GM19238 (cell line): ENCODE data around the gene SNRPD2.

Source experiments
- DNase-seq: peaks from one replicate; pipeline ENCODE4 v3.0.0; 2011; ENCODE audit warnings: low spot score; ENCODE audit not compliant: insufficient read length

Gene SNRPD2

DNA sequence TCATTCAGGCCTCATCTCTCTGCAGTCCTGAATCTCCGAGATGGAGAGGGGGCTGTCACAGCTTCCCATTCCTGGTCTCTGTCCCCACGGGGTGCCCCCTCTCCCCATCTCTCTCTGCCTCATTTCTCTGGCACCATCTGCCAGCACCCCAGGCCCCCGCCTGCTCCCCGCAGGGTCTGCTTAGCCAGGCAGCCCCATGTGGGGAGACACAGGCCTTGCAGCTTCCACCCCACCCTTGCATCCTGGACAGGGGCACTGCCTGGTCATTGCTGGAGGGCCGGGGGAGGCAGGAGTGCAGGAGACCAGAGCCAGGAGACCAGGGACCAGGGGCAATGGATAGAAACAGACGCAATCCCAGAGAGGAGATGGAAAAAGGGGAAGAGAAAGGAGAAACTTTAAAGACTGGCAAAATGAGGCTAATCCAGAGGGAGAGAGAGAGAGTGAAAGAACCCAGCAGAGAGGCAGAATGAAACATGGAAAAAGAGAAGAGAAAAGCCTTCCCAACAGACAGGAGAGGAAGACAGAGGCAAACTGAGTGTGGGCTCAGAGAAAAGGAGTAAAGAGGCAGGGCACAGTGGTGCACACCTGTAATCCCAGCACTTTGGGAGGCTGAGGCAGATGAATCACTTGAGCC lies 32.5 kb downstream of the SNRPD2 start:
- no peak for DNase-seq

DNA sequence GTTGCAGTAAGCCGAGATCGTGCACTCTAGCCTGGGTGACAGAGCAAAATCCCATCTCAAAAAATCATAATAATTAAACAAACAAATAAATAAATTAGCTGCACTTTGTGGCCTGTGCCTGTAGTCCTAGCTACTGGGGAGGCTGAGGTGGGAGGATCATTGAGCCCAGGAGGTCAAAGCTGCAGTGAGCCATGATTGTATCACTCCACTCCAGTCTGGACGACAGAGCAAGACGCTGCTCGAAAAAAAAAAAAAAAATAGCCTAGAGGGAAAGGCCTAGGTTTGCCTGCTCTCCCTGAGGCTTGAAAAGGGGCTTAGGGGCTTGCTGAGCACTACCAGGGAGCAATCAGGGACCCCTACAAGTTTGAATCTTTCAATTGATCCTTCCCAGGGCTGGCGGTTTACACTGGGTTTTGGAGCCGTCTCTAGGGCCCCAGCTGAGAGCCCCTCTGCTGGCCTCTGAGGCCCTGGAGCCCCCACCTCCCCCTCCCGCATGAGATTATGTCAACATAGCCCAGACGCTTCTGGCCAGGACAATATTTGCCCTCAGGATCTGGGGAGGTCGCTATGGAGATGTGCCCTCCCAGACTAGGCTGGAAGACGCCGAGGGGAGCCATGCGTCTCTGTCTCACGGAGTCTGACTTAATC lies 34.1 kb downstream of the SNRPD2 start:
- DNase-seq = no peak

DNA sequence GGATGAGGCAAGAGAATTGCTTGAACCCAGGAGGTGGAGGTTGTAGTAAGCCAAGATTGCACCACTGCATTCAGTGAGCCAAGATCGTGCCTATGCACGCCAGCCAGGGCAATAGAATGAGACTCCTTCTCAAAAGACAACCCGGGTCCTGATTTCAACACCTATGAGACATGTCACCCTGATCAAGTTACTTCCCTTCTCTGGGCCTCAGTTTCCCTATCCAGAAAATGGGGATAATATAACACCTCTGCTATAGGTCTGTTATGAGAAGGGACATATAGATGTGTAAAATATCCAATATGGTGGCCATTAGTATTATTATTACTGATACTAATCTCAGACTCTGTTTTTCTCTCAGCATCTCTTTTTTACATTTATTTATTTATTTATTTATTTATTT lies 36.7 kb downstream of the SNRPD2 start:
- no peak for DNase-seq

DNA sequence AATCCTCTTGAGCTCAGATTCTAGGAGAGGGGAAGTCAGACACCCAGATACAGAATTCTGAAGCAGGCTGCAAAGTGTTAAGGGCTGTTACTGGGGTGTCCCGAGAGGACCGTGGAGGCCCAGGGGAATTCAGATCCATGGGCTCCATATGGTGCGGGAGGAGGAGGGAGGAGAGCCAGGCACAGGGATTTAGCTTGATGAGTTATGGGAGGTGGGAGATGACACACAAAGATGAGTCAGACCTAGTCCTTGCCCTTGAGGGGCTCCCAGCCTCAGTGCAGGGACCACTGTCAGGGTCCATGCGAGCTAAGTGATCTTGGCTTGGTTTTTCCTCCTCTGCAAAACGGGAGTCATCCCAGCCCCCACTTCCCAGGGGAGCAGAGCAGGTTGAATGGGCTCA lies 38.1 kb downstream of the SNRPD2 start:
- DNase-seq = no peak

DNA sequence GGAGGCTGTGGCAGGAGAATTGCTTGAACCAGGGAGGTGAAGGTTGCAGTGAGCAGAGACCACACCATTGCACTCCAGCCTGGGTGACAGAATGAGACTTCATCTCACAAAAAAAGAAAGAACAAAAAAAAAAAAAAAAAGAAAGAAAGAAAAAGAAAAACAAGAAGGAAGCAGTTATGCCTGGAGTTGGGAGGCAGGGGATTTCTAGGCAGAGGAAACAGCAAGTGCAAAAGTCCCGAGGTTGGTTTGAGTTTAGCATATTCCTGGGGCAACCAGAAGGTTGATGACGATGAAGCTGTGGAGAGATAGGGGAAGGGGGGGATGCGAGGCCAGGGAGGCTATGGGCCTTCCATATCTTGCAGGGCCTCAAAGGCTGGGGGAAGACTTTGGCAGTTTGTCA lies 41.0 kb downstream of the SNRPD2 start:
- DNase-seq = no peak

DNA sequence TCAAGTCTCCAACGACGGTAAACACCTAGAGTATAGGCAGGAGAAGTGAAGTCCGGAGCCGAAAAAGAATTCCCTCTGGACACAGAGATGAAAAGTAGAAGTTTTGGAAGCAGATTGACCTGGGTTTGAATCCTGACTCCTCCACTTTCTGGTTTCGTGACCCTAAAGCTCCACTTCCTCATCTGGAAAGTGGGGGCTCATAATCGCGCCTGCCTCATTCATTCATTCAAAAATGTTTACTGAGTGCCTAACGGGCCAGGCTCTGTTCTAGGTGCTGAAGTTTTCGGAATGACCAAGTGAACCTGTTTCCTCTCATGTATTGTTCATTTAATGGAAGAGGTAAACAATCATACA lies 45.4 kb downstream of the SNRPD2 start:
- no peak for DNase-seq

DNA sequence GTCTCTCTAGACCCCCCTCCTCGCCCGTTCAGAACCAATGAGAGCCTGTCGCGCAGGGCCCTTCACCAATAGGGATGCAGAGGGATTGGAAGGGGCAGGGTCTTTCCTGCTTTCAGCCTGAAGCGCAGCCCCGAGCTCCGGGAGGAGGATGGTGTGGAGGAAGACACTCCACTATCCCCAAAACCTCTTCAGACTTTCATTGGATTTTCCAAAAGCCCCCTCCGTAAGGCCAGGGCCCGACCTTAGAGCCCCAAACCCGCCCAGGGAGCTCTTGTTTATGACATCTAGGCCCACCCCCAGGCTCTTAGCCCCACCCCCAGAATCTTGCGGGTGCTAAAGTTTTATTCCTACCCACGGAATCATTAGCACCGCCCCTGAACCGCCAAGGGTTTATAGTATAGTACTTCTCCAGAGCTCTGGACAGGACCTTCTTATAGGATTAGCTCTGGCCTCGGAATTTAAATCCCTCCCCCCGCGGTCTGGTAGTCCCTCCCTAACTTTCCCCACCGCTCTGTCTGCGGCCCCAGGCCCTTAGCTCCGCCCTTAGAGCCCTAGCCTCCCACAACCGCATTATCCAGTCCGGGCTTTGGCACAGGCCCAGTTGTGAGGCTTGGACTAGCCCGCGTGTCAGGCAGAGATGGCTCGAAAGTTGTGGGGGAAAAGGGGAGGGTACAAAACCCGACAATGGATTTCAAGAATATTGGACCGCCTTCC lies 46.0 kb downstream of the SNRPD2 start:
- DNase-seq = peak; percentile 89

DNA sequence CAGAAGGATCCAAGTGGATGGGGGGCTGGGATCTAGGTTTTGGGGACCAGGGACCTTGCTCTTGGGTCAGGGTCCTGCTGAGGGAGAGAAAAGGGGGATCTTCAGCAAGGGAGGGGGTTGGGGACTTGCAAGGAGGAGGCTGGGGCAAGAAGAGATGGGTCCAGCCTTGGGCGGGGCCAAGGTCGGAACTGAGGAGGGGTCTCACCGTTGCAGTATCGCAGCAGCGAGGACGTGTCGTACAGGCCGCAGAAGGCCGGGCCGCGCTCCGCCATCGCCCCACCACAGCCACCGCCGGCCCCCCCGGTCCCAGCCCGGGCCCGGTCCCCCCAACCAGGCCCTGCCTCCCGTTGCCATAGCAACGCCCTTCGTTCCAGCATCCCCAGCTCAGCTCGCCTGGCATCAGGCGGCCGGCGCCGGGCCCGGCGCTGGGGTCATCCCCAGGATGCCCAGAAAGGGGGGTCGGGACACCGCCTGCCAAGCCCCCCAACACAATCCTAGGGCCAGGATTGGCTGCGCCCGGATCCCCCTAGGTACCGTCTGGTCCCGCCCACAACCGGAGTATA lies 46.6 kb downstream of the SNRPD2 start:
- DNase-seq = no peak

DNA sequence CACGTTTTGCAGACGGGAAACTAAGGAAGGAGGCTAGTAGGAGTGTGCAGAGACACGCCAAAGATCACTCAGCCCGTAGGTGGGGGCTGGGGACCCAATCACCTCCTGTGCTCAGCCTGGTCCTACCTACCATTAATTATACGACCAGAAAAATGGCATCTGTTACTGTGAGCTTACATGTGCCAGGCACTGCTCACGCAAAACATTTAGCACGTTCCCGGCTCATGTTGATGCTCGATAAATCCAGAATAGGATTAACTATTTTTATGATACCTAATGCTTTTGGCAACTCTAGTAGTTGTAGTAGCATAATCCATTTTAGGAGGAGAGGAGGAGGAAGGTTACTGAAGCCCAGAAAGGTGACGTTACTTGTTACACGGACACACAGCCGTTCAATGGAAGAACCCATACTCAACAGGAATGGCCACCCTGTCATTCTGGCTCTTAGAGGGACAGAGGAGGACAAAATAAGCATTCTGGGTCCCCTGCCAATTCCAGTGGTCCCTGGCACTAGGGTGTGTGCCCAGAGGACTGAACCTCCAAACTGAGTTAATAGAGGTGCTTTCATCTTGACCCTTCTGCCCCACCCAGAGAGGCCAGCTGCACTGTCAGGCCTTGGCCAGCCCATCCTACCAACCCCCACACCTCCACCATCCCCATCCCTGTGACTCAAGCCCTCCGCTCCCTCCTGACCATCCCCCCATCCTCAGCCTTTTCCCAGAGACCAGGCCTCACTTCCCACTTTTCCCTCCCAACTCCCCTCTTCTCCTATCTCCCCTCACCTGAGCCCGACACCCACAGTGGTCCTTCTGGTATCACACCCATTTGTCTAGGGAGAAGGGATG lies 47.6 kb downstream of the SNRPD2 start:
- DNase-seq = no peak

DNA sequence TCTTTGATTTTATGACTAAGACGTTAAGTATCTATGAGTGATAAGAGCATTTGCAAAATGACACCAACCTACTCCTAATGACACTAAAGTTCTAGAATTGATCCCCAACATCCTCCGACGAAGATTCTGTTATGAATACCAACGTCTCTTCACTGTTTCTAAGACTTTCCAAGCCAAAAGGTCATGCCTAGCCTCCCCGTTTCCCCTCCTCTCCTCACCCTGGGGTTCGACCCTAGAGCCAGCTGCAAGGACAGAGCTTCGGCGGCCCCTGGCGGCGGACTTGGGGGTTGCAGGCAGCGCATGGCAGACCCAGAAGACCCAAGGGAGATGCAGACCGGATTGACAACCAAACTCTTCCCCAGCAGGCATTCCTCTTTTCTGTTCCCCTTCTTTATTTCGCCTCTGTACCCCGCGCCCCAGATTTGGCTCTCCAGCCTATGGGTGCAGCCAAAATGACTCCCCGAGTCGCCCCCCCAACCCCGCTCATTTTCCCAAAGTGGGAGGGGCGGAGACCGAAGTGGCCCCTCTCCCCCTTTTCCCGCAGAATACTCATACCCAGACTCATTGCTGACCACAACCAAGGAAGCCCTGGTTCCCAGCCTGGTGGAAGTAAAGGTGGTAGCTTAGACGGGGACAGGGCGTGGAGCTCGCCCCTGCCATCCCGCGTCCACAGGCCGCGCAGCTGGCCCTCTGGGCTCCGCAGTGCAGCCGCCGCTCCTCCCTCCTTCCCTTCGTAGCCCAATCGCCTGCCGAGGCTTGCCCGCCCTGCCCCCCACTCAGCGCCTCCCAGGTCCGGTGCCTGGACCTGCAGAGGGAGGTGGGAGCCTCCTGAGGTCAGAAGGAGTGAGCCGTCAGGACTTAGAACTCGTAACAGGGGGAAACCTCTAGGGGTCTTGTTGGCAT lies 48.5 kb downstream of the SNRPD2 start:
- DNase-seq = peak; percentile 86

DNA sequence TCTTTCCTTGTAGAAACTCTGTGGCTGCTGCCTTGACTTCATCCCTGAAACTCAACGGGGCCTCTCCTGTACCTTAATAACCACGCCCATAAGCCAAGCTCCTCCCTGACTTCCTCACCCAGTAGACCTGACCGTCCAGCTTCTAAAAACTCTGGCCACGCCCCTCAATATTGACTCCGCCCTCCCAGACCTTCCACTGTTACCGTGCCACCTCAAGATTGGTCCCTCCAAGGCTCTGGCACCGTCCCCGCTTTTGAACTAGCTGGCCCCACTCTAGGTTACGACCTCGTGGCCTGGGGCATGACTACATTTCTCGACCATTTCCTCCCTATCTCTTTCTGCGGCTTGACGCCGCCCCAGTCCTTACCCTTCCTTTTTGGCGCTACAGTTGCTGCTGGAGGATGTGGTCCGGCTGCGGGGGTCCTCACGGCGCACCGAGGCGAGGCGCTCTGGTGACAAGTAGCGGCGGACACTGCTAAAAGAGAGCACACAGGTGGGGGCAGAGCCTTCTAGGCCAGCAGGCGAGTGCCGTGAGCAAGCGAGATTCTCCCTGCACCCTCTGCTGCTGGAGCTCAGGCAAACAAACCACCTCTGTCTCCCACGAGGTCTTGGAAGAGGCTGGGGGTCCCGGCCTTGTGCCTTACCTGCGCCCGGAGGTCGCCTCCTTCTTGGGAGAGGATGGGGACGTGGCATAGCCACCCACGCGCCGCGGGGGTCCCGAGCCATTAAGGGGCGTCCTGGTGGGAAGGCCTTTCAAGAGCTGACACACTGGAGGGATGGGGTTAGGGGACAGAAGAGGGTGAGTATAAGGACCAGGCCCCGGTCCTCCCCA lies 50.3 kb downstream of the SNRPD2 start:
- peak; percentile 88 for DNase-seq

DNA sequence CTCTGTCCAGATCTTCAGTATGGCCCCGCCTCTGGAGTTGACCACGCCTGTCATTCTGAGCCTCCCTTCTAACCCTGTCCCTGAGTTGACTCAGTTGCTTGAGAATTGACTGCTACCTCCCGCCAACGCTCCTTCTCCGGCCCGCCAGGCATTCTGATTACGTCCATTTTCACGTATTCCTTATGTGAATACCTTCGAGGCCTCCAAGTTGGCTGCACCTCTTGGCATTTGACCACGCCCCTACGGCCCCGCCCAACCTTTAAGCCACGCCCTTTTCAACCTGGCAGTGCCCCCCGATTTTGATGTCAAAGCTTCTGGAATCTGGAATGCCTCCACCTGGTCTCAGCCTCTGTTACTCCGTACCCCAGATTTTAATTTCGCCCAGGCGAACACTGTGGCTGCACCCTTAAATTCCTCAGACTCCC lies 50.9 kb downstream of the SNRPD2 start:
- no peak for DNase-seq

DNA sequence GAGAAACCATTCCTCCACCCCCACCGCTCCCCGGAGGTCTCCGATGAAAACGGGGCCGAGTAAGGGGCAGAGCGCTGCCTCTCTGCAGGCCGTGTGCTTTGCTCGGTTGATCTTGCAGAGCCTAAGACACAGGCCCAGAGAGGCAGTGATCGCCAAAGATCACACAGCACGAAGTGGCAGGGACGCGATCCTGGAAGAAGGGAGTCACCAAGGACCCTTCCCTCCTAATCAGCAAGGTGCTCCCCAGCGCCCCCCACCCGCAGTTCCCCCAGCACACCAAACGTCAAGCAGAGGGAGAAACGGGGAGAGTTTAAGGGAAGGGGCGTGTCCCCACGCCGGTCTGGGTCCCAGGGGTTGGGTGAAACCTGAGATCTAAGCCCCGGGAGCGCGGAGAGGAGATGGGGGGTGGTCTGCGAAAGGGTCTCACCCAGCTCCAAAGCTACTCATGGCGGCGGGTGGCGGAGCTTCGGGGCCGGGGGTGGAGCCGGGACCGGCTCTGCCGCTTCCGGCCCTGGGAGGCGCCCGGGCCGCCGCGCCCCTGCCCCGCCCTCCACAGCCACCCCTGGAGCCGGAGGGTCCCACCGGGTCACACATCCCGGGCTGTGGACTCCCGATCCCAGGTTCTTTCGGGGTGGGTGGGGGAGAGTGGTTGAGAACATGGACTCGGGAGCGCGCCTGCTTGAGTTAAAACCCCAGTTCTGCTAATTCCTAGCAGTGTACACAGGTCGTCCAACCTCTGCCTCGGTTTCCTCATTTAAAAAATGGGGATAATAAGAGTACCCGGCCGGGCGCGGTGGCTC lies 52.6 kb downstream of the SNRPD2 start, which contains the start of gene EML2:
Gene EML2, minus strand, starts transcription at position 468 of the 800 bp plus-strand sequence. Its CDS starts 21 bp downstream, at position 447.
- DNase-seq = peak; percentile 58

DNA sequence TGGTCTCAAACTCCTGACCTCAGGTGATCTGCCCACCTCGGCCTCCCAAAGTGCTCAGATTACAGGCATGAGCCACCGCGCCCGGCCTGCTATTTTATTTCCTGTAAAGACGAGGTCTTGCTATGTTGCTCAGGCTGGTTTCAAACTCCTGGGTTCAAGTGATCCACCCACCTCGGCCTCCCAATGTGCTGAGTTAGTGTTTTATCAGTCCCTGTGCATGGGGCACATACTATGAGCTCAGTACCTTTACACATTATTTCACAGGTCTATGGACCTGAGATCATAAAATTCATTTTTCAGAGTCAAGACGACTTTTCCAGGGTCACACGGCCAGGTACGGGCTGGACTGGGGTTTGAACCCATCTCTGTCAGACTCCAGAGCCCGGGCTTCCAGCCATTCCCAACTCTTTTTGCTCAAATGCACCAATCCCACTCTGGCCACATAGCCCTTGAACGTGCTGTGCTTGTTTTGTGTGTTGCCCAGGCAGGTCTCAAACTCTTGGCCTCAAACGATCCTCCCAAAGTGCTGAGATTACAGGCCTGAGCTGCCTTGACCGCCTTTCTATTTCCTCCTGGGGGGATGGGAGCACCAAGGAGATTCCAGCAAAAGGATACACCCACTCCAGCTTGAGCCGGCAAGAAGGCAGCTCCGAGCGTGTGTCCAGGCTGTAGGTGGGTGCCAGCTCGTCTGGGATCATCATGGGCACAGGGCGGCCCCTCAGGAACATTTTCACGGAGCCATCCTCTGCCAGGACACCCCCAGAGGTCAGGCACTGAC lies 53.7 kb downstream of the SNRPD2 start:
- no peak for DNase-seq
